ENCODE measurements around the gene JAZF1. TPM values are rescaled to one million over a fixed set of nuclear protein-coding genes. Genes with fewer than 3 reads are reported as not detected.

Gene JAZF1
- total RNA-seq, 1 experiment from 2014 or later: 1.5 TPM

DNA sequence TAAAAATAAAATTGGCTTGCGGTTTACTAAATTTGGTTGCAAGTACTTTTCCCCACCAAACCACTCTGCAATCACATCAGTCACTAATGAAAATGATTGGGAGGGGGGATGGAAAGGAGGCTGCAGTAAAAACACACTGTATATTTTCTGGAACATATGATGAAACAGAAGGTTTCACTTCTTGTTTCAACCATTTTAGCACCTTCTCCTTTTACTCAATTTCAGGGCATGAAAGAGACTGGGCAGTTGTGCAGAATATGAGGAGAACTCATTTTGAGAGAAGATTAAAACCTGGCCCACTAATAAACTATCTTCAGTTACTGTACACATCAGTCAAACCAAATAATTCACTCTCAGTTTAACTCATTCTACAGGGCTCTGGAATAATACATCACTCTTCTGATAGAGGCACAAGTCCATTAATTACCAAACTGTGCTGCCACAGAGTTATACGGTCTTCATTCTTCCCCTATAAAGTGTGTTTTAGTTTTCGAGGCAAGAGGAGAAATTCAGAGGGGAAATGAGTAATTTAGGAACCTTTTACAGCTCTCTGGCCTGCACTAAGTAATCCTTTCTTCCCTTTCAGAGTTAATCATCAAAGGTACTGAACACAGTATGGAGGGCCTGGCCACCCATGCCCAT is 25.5 kb downstream of the JAZF1 start:
- intact Hi-C loops (cut with micrococcal nuclease; ENCODE audit: unreplicated experiment): no loop called here
- Histone ChIP-seq H3K36me3 (ENCODE audit: insufficient read depth, low read length, poor library complexity, severe bottlenecking) (no peaks in the 10 kb centered on the region), H3K27me3 (replicated peaks; ENCODE audit: insufficient read depth, low read depth, low read length, poor library complexity) (no peaks in the 10 kb centered on the region), H3K27ac (ENCODE audit: low read depth, low read length, poor library complexity, severe bottlenecking) (no peak overlapping the region), H3K4me3 (ENCODE audit: low read depth, low read length, poor library complexity, severe bottlenecking) (no peak overlapping the region), H3K4me1 (ENCODE audit: insufficient read depth, low read length, poor library complexity, severe bottlenecking) (no peaks in the 10 kb centered on the region), H3K9me3 (ENCODE audit: low read depth, low read length, poor library complexity, severe bottlenecking) (no peaks in the 10 kb centered on the region)
- BruUV-seq (replicated peaks): no TSS peak
- DNase-seq (ENCODE audit: low spot score): no peak
- ChIA-PET POLR2A (ENCODE audit: low non-redundant PET) (no interaction called here), CTCF (no interaction called here)
- no peak for TF ChIP-seq EZH2 (IDR thresholded peaks at IDR 0.05; ENCODE audit: borderline replicate concordance, low read depth, low read length, poor library complexity, severe bottlenecking)
- TF ChIP-seq CTCF (conservative IDR thresholded peaks at IDR 0.05; ENCODE audit: low read depth, low read length): no peak

- intact Hi-C loops (cut with micrococcal nuclease; ENCODE audit: unreplicated experiment): no loop called here
- H3K4me3 ChIP-seq (ENCODE audit: low read depth, low read length, poor library complexity, severe bottlenecking): no peak overlapping the region
- DNase-seq (ENCODE audit: low spot score): no peak
- H3K27ac ChIP-seq (ENCODE audit: low read depth, low read length, poor library complexity, severe bottlenecking): no peak overlapping the region
- no peaks in the 10 kb centered on the region for H3K27me3 ChIP-seq (replicated peaks; ENCODE audit: insufficient read depth, low read depth, low read length, poor library complexity)
- H3K36me3 ChIP-seq (ENCODE audit: insufficient read depth, low read length, poor library complexity, severe bottlenecking): no peaks in the 10 kb centered on the region
- CTCF ChIA-PET: no interaction called here
- no peaks in the 10 kb centered on the region for H3K9me3 ChIP-seq (ENCODE audit: low read depth, low read length, poor library complexity, severe bottlenecking)
- no peaks in the 10 kb centered on the region for H3K4me1 ChIP-seq (ENCODE audit: insufficient read depth, low read length, poor library complexity, severe bottlenecking)
- no peak for TF ChIP-seq EZH2 (IDR thresholded peaks at IDR 0.05; ENCODE audit: borderline replicate concordance, low read depth, low read length, poor library complexity, severe bottlenecking)
- no peak for TF ChIP-seq CTCF (conservative IDR thresholded peaks at IDR 0.05; ENCODE audit: low read depth, low read length)
- no TSS peak for BruUV-seq (replicated peaks)
- POLR2A ChIA-PET (ENCODE audit: low non-redundant PET): no interaction called here
These were observed 28.0 kb downstream of the JAZF1 start for GRCh38 chr7:28152594-28152993.

- CTCF ChIA-PET: no interaction called here
- Histone ChIP-seq H3K27ac (ENCODE audit: low read depth, low read length, poor library complexity, severe bottlenecking) (no peak overlapping the region), H3K27me3 (replicated peaks; ENCODE audit: insufficient read depth, low read depth, low read length, poor library complexity) (no peaks in the 10 kb centered on the region), H3K9me3 (ENCODE audit: low read depth, low read length, poor library complexity, severe bottlenecking) (no peaks in the 10 kb centered on the region), H3K4me1 (ENCODE audit: insufficient read depth, low read length, poor library complexity, severe bottlenecking) (no peaks in the 10 kb centered on the region), H3K36me3 (ENCODE audit: insufficient read depth, low read length, poor library complexity, severe bottlenecking) (no peaks in the 10 kb centered on the region), H3K4me3 (ENCODE audit: low read depth, low read length, poor library complexity, severe bottlenecking) (no peak overlapping the region)
- POLR2A ChIA-PET (ENCODE audit: low non-redundant PET): no interaction called here
- intact Hi-C loops (cut with micrococcal nuclease; ENCODE audit: unreplicated experiment): no loop called here
- TF ChIP-seq CTCF (conservative IDR thresholded peaks at IDR 0.05; ENCODE audit: low read depth, low read length) (no peak), EZH2 (IDR thresholded peaks at IDR 0.05; ENCODE audit: borderline replicate concordance, low read depth, low read length, poor library complexity, severe bottlenecking) (no peak)
- DNase-seq (ENCODE audit: low spot score): no peak
- no TSS peak for BruUV-seq (replicated peaks)
These were observed 28.6 kb downstream of the JAZF1 start for GRCh38 chr7:28151965-28152364.
